ENCODE data around the gene SLC24A3.

The SLC24A3 gene

DNA sequence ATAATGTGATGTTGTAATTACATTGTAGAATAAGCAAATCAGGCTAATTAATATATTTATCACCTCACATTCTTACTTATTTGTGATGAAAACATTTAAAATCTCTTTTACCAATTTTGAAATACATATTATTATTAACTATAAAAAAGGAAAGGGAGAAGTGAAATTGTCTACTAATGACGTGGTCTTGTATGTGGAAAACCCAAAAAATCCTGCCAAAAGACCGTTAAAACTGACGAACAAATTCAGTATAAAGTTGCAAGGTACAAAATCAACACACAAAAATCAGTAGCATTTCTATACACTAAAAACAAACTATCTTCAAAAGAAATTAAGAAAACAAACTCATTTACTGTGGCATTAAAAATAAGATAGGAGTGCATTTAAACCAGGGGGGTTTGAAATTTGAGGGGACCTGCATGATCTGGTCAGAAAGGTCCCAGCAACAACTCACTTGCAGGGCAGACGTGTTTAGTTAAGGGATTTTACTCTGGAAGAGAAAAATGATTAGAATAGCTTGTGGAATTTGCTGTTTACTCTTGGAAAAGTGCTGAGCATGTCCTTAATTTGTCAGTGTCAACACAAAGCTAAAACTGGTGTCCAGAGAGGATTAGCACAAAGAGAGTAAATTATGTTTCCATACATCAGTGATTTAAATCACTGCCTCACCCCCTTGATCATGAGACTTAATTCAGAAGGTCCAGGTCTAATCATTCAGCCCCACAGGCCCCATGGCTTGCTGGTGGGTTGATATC is 310.6 kb downstream of the SLC24A3 start:
- DNase-seq (ENCODE audit: extremely low read depth, insufficient read length), result no peak
- Histone ChIP-seq H3K27me3 (replicated peaks; ENCODE audit: control insufficient read depth, insufficient read depth, low read length) (peaks cover 1% of the 10 kb centered on the region; the same call in 1 of the 2 replicates), H3K36me3 (ENCODE audit: control insufficient read depth, insufficient read depth, low read length) (no peaks in the 10 kb centered on the region), H3K4me3 (replicated peaks; ENCODE audit: low read depth, low read length) (no peak overlapping the region)
- TF ChIP-seq CTCF (IDR thresholded peaks at IDR 0.05; ENCODE audit: insufficient read depth, low read length, poor library complexity, severe bottlenecking), result no peak

- TF ChIP-seq CTCF (IDR thresholded peaks at IDR 0.05; ENCODE audit: insufficient read depth, low read length, poor library complexity, severe bottlenecking), result no peak
- Histone ChIP-seq H3K4me3 (replicated peaks; ENCODE audit: low read depth, low read length) (no peak overlapping the region), H3K36me3 (ENCODE audit: control insufficient read depth, insufficient read depth, low read length) (no peaks in the 10 kb centered on the region), H3K27me3 (replicated peaks; ENCODE audit: control insufficient read depth, insufficient read depth, low read length) (no peaks in the 10 kb centered on the region)
- DNase-seq (ENCODE audit: extremely low read depth, insufficient read length), result no peak
Observed at GRCh38 chr20:19524691-19525090, 312.2 kb downstream of the SLC24A3 start.

DNA sequence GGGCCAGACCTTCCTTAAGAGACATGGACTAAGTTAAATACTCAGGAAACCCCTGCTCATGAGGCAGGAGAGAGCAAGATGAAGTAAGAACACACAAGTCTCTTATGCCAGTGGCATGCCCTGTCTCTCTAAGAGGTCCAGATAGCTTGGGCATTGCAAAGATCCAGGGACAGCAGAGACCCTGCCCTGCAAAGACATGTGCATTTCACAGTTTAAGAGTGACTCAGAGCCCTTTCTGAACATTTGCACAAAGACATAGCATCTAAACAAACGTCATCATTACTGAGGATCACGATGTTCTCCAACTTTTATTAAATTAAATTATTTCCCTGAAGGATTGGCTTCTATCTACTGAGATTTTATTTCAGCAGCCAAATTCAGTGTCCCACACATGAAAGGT is 315.1 kb downstream of the SLC24A3 start:
- H3K36me3 ChIP-seq (ENCODE audit: control insufficient read depth, insufficient read depth, low read length), result no peaks in the 10 kb centered on the region
- no peak for DNase-seq (ENCODE audit: extremely low read depth, insufficient read length)
- TF ChIP-seq CTCF (IDR thresholded peaks at IDR 0.05; ENCODE audit: insufficient read depth, low read length, poor library complexity, severe bottlenecking), result no peak
- no peak overlapping the region for H3K4me3 ChIP-seq (replicated peaks; ENCODE audit: low read depth, low read length)
- no peaks in the 10 kb centered on the region; the same call in 1 of the 2 replicates for H3K27me3 ChIP-seq (replicated peaks; ENCODE audit: control insufficient read depth, insufficient read depth, low read length)

GRCh38 chr20:19528286-19529030 is 316.0 kb downstream of the SLC24A3 start:
- DNase-seq (ENCODE audit: extremely low read depth, insufficient read length), result no peak
- Histone ChIP-seq H3K27me3 (replicated peaks; ENCODE audit: control insufficient read depth, insufficient read depth, low read length) (no peaks in the 10 kb centered on the region; the same call in 1 of the 2 replicates), H3K4me3 (replicated peaks; ENCODE audit: low read depth, low read length) (no peak overlapping the region), H3K36me3 (ENCODE audit: control insufficient read depth, insufficient read depth, low read length) (no peaks in the 10 kb centered on the region)
- TF ChIP-seq CTCF (IDR thresholded peaks at IDR 0.05; ENCODE audit: insufficient read depth, low read length, poor library complexity, severe bottlenecking), result no peak

DNA sequence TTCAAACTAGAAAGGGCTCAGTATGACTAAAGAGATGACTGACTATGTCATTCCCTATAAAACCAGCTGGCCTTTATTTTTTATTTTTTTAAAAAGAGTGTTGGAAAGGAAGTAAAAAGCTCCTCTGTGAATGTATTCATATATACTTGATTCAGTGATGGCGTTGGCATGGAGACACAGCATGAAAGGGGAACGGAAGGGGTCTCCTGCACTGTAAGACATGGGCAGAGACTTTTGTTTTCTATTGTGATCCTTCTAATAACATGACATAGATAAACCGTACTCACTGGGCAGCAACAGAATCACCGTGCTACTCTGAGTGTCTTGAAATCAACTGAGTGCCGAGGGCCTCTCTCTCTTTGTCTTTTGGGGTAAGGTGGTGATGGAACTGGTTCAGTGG is 317.6 kb downstream of the SLC24A3 start:
- H3K4me3 ChIP-seq (replicated peaks; ENCODE audit: low read depth, low read length), result no peak overlapping the region
- H3K36me3 ChIP-seq (ENCODE audit: control insufficient read depth, insufficient read depth, low read length), result no peaks in the 10 kb centered on the region
- DNase-seq (ENCODE audit: extremely low read depth, insufficient read length), result no peak
- TF ChIP-seq CTCF (IDR thresholded peaks at IDR 0.05; ENCODE audit: insufficient read depth, low read length, poor library complexity, severe bottlenecking), result no peak
- H3K27me3 ChIP-seq (replicated peaks; ENCODE audit: control insufficient read depth, insufficient read depth, low read length), result no peaks in the 10 kb centered on the region; the same call in 1 of the 2 replicates
